ENCODE results near the gene BMERB1. TPM values are rescaled to one million over a fixed set of nuclear protein-coding genes. Genes with fewer than 3 reads are reported as not detected.

The BMERB1 gene
- total and polyA plus RNA-seq, 9 of the 15 experiments (the other 6 are each of a cell fraction or from before 2014, with no cell fraction given), result 0.29 to 2.9 (median 0.94) TPM

GRCh38 chr16:15575293-15576049, 141.1 kb downstream of the BMERB1 start (continued):
- TF ChIP-seq HMG20B (CRISPR knock-in tag; IDR thresholded peaks at IDR 0.05), result no peak
- 0 out of 2 replicates have a peak, but pooled peaks have one; percentile 73 for TF ChIP-seq ZNF197 (CRISPR knock-in tag; IDR thresholded peaks at IDR 0.05; ENCODE audit: low read depth)
- TF ChIP-seq ZNF512 (tag; IDR thresholded peaks at IDR 0.05), result no peak
- TF ChIP-seq TFAP4 (CRISPR knock-in tag; IDR thresholded peaks at IDR 0.05; ENCODE audit: borderline replicate concordance), result no peak
- TF ChIP-seq HSF4 (CRISPR knock-in tag; IDR thresholded peaks at IDR 0.05; ENCODE audit: borderline replicate concordance), result no peak
- TF ChIP-seq GTF2E2 (tag; IDR thresholded peaks at IDR 0.05), result no peak; the same call in none of the 2 replicates
- no peak for TF ChIP-seq ERF (CRISPR knock-in tag; IDR thresholded peaks at IDR 0.05)
- no peak for TF ChIP-seq HINFP (tag; conservative IDR thresholded peaks at IDR 0.05; ENCODE audit: low read depth)
- TF ChIP-seq TAL1 (IDR thresholded peaks at IDR 0.05), result no peak
- no peak for TF ChIP-seq BCLAF1 (IDR thresholded peaks at IDR 0.05; ENCODE audit: borderline replicate concordance in 1 of 2, control insufficient read depth in 1 of 2, low read depth in 2 of 2, low read length in 1 of 2)
- no peak for TF ChIP-seq CREB1 (IDR thresholded peaks at IDR 0.05)
- no peak for TF ChIP-seq CREB1 (CRISPR knock-in tag; IDR thresholded peaks at IDR 0.05)
- TF ChIP-seq ZNF655 (CRISPR knock-in tag; IDR thresholded peaks at IDR 0.05), result no peak
- TF ChIP-seq KLF1 (tag; IDR thresholded peaks at IDR 0.05), result no peak
- no peak for TF ChIP-seq HDAC6 (IDR thresholded peaks at IDR 0.05; ENCODE audit: low read depth, low read length)
- 0 out of 2 replicates have a peak, but pooled peaks have one; percentile 29 for TF ChIP-seq SMAD4 (CRISPR knock-in tag; conservative IDR thresholded peaks at IDR 0.05)

Measured in K562 (cell line).